ENCODE results near the gene UBA52. TPM values are rescaled to one million over a fixed set of nuclear protein-coding genes. Genes with fewer than 3 reads are reported as not detected.

Gene UBA52
- total and polyA plus RNA-seq, 3 experiments from 2014 or later = 1,487 to 1,700 (median 1,684) TPM

DNA sequence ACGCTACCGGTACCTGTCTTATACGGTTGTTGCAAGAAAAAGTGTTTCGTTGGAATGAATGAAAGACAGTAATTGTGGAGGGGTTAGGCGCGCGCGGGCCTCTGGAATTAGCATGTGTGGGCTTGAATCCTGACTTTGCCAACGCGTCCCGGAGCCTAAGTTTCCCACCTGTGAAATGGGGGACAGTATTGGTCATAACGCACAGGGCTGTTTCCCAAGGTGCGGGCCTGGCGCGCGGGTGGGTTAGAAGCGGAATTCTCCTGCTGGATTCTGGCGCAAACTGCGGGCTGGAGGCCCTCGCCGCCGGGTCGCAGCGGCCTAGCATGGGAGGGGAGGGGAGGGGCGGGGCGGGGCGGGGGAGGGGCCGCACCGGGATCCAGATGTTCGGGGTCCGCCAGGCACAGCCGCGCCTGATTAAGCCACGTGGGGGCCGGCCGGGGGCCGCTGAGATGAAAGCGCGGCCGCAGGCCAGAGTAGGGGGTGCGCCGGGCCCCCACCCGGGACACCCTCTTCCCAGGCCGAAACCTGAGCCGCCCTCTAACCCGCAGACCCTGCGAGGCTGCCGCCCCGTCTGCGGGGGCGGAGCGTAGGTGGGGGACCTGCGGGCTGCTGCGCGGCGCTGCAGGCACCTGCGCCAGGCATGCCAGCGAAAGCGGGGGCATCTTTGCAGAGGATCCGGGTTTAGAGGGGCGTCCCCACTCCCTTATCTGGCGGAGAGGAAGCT lies 39.8 kb downstream of the UBA52 start:
- ChIA-PET POLR2A (no interaction called here), CTCF (no interaction called here)
- peaks cover 72% of the 10 kb centered on the region for H3K27me3 ChIP-seq (ENCODE audit: insufficient read depth, low read length, poor library complexity, severe bottlenecking)
- Mint-ChIP-seq H3K4me1 (peaks cover 18 to 48% (median 20%) of the 10 kb centered on the region in 3 donors), H3K27me3 (peaks cover 67 to 74% of the 10 kb centered on the region in 2 donors), H3K27ac (peak overlapping the region in 2 of 8 donors; percentile 46 to 79), H3K9me3 (no peaks in the 10 kb centered on the region), H3K36me3 (peaks cover 0 to 1% (median 0%) of the 10 kb centered on the region in 3 donors), H3K4me3 (peak overlapping the region; percentile 54 to 87 (median 80))
- no peaks in the 10 kb centered on the region for H3K36me3 ChIP-seq (ENCODE audit: insufficient read depth, low read length)
- H3K4me3 ChIP-seq (ENCODE audit: low read length) = peak overlapping the region; percentile 50
- peaks cover 24% of the 10 kb centered on the region for H3K4me1 ChIP-seq (ENCODE audit: insufficient read depth, low read length)
- no peaks in the 10 kb centered on the region for H3K9me3 ChIP-seq (ENCODE audit: low read length)
- no peak overlapping the region for H3K27ac ChIP-seq (ENCODE audit: low read depth, low read length)
- DNase-seq = peak in 1 of 5 donors; percentile 30

DNA sequence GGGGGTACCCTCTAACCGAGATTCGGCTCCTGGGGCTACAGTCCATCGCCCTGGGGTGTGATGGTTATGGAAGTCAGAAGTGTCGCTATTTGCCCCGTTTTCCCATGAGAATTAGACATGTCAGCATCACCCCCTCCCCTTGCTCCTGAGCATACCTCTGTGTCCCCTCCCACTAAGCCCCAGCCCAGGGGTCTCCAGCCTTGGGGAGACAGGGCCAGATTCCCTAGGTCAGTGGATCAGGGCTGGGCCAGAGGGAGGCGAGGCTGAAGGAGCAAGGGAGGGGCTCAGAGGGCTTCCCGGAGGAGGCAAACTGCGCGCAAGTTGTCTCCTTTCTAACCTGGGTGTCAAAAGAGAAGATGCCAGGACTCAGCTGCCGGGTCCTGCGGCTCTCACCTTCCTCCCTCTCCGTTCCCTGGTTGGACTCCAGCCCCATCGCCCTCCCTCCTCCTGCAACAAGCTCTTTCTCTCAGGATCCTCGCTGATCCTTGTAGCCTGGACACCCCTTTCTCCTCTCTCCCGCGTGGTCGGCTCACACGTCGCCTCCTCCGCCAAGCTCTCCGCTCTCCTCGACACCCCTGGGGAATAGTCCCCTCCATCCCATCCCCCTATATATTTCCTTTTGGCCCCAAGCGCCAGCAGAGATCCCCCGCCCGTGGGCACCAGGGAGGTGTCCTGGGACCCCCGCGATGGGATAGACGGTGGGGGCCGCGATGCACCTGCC lies 40.6 kb downstream of the UBA52 start:
- no peak for DNase-seq
- H3K4me3 Mint-ChIP-seq = peak overlapping the region; percentile 54 to 87 (median 80)
- H3K4me1 Mint-ChIP-seq = peaks cover 18 to 44% (median 20%) of the 10 kb centered on the region in 3 donors
- no peaks in the 10 kb centered on the region for H3K9me3 Mint-ChIP-seq
- Histone ChIP-seq H3K4me1 (ENCODE audit: insufficient read depth, low read length) (peaks cover 24% of the 10 kb centered on the region), H3K4me3 (ENCODE audit: low read length) (peak overlapping the region; percentile 50), H3K27me3 (ENCODE audit: insufficient read depth, low read length, poor library complexity, severe bottlenecking) (peaks cover 73% of the 10 kb centered on the region), H3K36me3 (ENCODE audit: insufficient read depth, low read length) (no peaks in the 10 kb centered on the region), H3K27ac (ENCODE audit: low read depth, low read length) (no peak overlapping the region), H3K9me3 (ENCODE audit: low read length) (no peaks in the 10 kb centered on the region)
- H3K36me3 Mint-ChIP-seq = peaks cover 0 to 1% (median 0%) of the 10 kb centered on the region in 3 donors
- POLR2A ChIA-PET = interaction anchor here (0.6 to 1.2 kb wide), 3 partner anchors 19 to 212 kb away, joined by 3 to 4 read pairs (median 4); partner anchors contain the start of gene REX1BD
- H3K27ac Mint-ChIP-seq = peak overlapping the region in 3 of 8 donors; percentile 50 to 70 (median 66)
- peaks cover 68 to 79% of the 10 kb centered on the region in 2 donors for H3K27me3 Mint-ChIP-seq
- CTCF ChIA-PET = no interaction called here

DNA sequence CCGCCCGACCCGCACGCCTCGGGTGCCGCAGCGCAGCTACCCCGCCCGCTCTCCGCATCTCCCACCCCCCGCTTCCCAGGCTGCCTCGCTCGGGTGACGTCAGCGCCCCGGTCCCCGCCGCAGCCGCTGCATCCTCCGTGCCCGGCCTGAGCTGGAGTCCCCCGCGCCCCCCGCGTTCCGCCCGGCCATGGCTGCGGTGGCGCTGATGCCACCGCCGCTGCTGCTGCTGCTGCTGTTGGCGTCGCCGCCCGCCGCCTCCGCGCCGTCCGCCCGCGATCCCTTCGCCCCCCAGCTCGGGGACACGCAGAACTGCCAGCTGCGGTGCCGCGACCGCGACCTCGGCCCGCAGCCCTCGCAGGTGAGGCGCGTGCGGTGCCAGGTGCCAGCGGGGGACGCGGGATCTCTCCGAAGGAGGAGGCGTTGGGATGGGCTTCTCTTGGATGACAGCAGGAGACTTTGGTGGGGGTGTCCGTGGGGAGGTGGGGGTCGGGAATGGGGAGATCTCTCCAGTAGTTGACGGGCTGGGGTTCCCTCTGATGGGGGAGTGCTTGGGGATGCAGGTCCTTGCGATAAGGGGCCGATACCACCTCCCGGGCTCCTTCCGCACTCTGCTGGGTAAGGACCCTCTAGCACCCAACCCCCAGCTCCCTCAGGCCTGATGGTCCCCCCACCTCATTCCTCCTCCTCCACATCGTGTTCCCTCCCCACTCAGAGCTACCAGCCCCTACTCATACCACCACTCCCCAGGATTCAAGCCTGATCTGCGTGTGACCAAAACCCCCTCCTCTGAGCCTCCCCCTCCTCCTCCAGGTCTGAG lies 41.3 kb downstream of the UBA52 start, which contains the start of gene TMEM59L:
TSS of gene TMEM59L (plus strand) at position 99 of the 817 bp plus-strand sequence. CDS start at position 188, 89 bp downstream.
- Mint-ChIP-seq H3K9me3 (no peaks in the 10 kb centered on the region), H3K27me3 (peaks cover 72 to 79% of the 10 kb centered on the region in 2 donors), H3K4me3 (peak within 1 kb of the TSS; percentile 54 to 87 (median 80)), H3K36me3 (peaks cover 0 to 3% (median 1%) of the 10 kb centered on the region in 3 donors), H3K27ac (peak within 1 kb of the TSS in 3 of 8 donors; percentile 50 to 70 (median 66)), H3K4me1 (peaks cover 17 to 36% (median 20%) of the 10 kb centered on the region in 3 donors)
- peaks cover 20% of the 10 kb centered on the region for H3K4me1 ChIP-seq (ENCODE audit: insufficient read depth, low read length)
- DNase-seq = peak; percentile 27 to 71 (median 47)
- H3K27ac ChIP-seq (ENCODE audit: low read depth, low read length) = no peak within 1 kb of the TSS
- H3K9me3 ChIP-seq (ENCODE audit: low read length) = no peaks in the 10 kb centered on the region
- CTCF ChIA-PET = interaction anchor here (0.6 kb wide), 1 partner anchor 151 kb away, joined by 3 read pairs; no protein-coding TSS in a partner anchor
- H3K27me3 ChIP-seq (ENCODE audit: insufficient read depth, low read length, poor library complexity, severe bottlenecking) = peaks cover 72% of the 10 kb centered on the region
- POLR2A ChIA-PET = interaction anchor here (0.6 to 1.2 kb wide), 3 partner anchors 20 to 211 kb away, joined by 3 to 4 read pairs (median 4); partner anchors contain the start of gene REX1BD
- peak within 1 kb of the TSS; percentile 50 for H3K4me3 ChIP-seq (ENCODE audit: low read length)
- H3K36me3 ChIP-seq (ENCODE audit: insufficient read depth, low read length) = no peaks in the 10 kb centered on the region

DNA sequence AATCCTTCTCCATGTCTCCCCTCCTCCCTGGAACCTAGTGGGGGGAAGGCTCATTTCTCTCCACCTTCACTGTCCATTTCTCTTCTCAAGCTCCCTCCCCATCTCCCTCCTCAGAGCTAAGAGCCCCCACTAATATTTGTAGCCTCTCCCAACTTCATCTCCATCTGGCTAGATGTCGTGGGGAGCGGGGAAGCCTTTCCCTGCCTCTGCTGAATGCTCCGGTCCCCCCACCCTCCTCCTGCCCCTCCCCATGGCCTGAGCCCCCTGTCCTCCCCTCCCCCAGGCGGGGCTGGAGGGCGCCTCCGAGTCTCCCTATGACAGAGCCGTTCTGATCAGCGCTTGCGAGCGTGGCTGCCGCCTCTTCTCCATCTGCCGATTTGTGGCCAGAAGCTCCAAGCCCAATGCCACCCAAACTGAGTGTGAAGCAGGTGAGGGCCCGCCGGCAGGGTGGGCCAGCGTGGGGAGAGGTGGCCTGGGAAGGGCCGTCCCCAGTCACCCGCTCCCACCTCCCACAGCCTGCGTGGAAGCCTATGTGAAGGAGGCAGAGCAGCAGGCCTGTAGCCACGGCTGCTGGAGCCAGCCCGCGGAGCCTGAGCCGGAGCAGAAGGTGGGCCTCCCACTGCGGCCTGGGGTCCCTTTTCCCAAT lies 42.1 kb downstream of the UBA52 start:
- Mint-ChIP-seq H3K27ac (peak overlapping the region in 2 of 8 donors; percentile 19 to 47), H3K36me3 (peaks cover 0 to 3% (median 1%) of the 10 kb centered on the region in 3 donors), H3K4me3 (peak overlapping the region; percentile 38 to 82 (median 57)), H3K9me3 (no peaks in the 10 kb centered on the region), H3K27me3 (peaks cover 66 to 76% of the 10 kb centered on the region in 2 donors), H3K4me1 (peaks cover 15 to 31% (median 18%) of the 10 kb centered on the region in 3 donors)
- peaks cover 65% of the 10 kb centered on the region for H3K27me3 ChIP-seq (ENCODE audit: insufficient read depth, low read length, poor library complexity, severe bottlenecking)
- H3K4me1 ChIP-seq (ENCODE audit: insufficient read depth, low read length) = peaks cover 20% of the 10 kb centered on the region
- H3K36me3 ChIP-seq (ENCODE audit: insufficient read depth, low read length) = no peaks in the 10 kb centered on the region
- CTCF ChIA-PET = interaction anchor here (0.6 kb wide), 1 partner anchor 151 kb away, joined by 3 read pairs; no protein-coding TSS in a partner anchor
- POLR2A ChIA-PET = interaction anchor here (0.6 kb wide), 1 partner anchor 131 kb away, joined by 3 read pairs; no protein-coding TSS in a partner anchor
- H3K9me3 ChIP-seq (ENCODE audit: low read length) = no peaks in the 10 kb centered on the region
- no peak overlapping the region for H3K4me3 ChIP-seq (ENCODE audit: low read length)
- no peak overlapping the region for H3K27ac ChIP-seq (ENCODE audit: low read depth, low read length)
- DNase-seq = no peak

DNA sequence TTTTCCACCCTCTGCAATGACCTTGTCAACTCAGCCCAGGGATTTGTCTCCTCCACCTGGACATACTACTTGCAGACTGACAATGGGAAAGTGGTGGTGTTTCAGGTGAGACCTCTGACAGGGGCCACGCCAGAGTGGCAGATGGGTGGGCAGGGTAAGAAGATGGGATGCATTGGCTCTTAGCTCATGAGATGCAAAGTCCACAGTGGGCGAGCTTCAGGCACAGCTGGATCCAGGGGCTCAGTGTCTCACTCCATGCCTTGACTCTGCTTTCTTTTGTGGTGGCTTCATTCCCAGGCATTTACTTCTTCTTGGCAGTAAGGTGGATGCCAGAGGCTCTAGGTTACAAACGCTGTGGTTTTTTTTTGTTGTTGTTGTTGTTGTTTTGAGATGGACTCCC lies 44.4 kb downstream of the UBA52 start:
- Mint-ChIP-seq H3K4me1 (peaks cover 12 to 26% (median 14%) of the 10 kb centered on the region in 3 donors), H3K36me3 (peaks cover 0 to 3% (median 1%) of the 10 kb centered on the region in 3 donors), H3K27me3 (peaks cover 47 to 61% of the 10 kb centered on the region in 2 donors), H3K27ac (no peak overlapping the region), H3K9me3 (no peaks in the 10 kb centered on the region), H3K4me3 (no peak overlapping the region)
- no peaks in the 10 kb centered on the region for H3K36me3 ChIP-seq (ENCODE audit: insufficient read depth, low read length)
- no peak overlapping the region for H3K27ac ChIP-seq (ENCODE audit: low read depth, low read length)
- no peaks in the 10 kb centered on the region for H3K9me3 ChIP-seq (ENCODE audit: low read length)
- peaks cover 44% of the 10 kb centered on the region for H3K27me3 ChIP-seq (ENCODE audit: insufficient read depth, low read length, poor library complexity, severe bottlenecking)
- CTCF ChIA-PET = no interaction called here
- H3K4me1 ChIP-seq (ENCODE audit: insufficient read depth, low read length) = peaks cover 18% of the 10 kb centered on the region
- DNase-seq = no peak
- POLR2A ChIA-PET = no interaction called here
- no peak overlapping the region for H3K4me3 ChIP-seq (ENCODE audit: low read length)

DNA sequence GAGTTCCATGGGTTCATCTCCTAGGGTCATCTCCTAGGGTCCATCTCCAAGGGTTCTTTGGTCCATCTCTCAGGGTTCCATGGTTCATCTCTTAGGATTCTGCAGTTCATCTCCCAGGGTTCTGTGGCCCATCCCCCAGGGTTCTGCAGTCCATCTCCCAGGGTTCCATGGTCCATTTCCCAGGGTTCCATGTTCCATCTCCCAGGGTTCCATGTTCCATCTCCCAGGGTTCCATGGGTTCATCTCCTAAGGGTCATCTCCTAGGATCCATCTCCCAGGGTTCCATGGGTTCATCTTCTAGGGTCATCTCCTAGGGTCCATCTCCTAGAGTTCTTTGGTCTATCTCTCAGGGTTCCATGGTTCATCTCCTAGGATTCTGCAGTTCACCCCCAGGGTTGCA lies 45.9 kb downstream of the UBA52 start:
- Histone ChIP-seq H3K36me3 (ENCODE audit: insufficient read depth, low read length) (no peaks in the 10 kb centered on the region), H3K4me1 (ENCODE audit: insufficient read depth, low read length) (peaks cover 6% of the 10 kb centered on the region), H3K9me3 (ENCODE audit: low read length) (no peaks in the 10 kb centered on the region), H3K27me3 (ENCODE audit: insufficient read depth, low read length, poor library complexity, severe bottlenecking) (peaks cover 31% of the 10 kb centered on the region), H3K4me3 (ENCODE audit: low read length) (no peak overlapping the region), H3K27ac (ENCODE audit: low read depth, low read length) (no peak overlapping the region)
- no peaks in the 10 kb centered on the region for H3K9me3 Mint-ChIP-seq
- no peak overlapping the region for H3K27ac Mint-ChIP-seq
- no peak for DNase-seq
- no peak overlapping the region for H3K4me3 Mint-ChIP-seq
- CTCF ChIA-PET = no interaction called here
- peaks cover 35 to 50% of the 10 kb centered on the region in 2 donors for H3K27me3 Mint-ChIP-seq
- peaks cover 0 to 3% (median 0%) of the 10 kb centered on the region in 3 donors for H3K36me3 Mint-ChIP-seq
- H3K4me1 Mint-ChIP-seq = peaks cover 4 to 14% (median 4%) of the 10 kb centered on the region in 3 donors
- POLR2A ChIA-PET = no interaction called here

DNA sequence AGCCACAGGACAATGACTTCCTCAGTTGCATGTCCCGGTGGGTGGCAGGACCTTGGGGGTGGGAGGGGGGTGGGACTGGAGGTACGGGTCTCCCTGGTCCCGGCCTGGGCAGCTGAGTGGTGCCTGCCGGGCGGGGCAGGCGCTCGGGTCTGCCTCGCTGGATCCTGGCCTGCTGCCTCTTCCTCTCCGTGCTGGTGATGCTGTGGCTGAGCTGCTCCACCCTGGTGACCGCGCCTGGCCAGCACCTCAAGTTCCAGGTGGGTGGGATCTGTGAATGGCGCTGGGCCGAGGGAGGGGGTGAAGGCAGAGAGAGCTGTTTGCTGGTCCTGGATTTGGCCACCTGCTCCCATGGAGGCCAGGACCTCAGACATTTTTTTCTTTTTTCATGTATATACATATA lies 46.6 kb downstream of the UBA52 start:
- H3K4me3 ChIP-seq (ENCODE audit: low read length) = no peak overlapping the region
- no peak for DNase-seq
- POLR2A ChIA-PET = no interaction called here
- peaks cover 24% of the 10 kb centered on the region for H3K27me3 ChIP-seq (ENCODE audit: insufficient read depth, low read length, poor library complexity, severe bottlenecking)
- H3K9me3 ChIP-seq (ENCODE audit: low read length) = no peaks in the 10 kb centered on the region
- Mint-ChIP-seq H3K9me3 (no peaks in the 10 kb centered on the region), H3K36me3 (peaks cover 0 to 3% (median 0%) of the 10 kb centered on the region in 3 donors), H3K4me1 (peaks cover 1 to 11% (median 4%) of the 10 kb centered on the region in 3 donors), H3K27me3 (peaks cover 31 to 48% of the 10 kb centered on the region in 2 donors), H3K27ac (no peak overlapping the region), H3K4me3 (no peak overlapping the region)
- H3K27ac ChIP-seq (ENCODE audit: low read depth, low read length) = no peak overlapping the region
- H3K36me3 ChIP-seq (ENCODE audit: insufficient read depth, low read length) = no peaks in the 10 kb centered on the region
- CTCF ChIA-PET = no interaction called here
- peaks cover 2% of the 10 kb centered on the region for H3K4me1 ChIP-seq (ENCODE audit: insufficient read depth, low read length)

Data from CD8-positive, alpha-beta memory T cell (primary cell).